WI38 (cell line): ENCODE data around the gene PSMD6.

Source experiments
- H3K4me3 ChIP-seq: 2 replicates; pipeline ENCODE4 v1.5.1; 2011; ENCODE audit warnings: low read depth, mild to moderate bottlenecking, control low read depth, low read length
- TF ChIP-seq, protein P1 (sequence below): IDR thresholded peaks from 2 replicates; pipeline ENCODE4 v1.5.1; 2012; ENCODE audit warnings: low read depth, mild to moderate bottlenecking, control low read depth, low read length

PSMD6 gene

DNA sequence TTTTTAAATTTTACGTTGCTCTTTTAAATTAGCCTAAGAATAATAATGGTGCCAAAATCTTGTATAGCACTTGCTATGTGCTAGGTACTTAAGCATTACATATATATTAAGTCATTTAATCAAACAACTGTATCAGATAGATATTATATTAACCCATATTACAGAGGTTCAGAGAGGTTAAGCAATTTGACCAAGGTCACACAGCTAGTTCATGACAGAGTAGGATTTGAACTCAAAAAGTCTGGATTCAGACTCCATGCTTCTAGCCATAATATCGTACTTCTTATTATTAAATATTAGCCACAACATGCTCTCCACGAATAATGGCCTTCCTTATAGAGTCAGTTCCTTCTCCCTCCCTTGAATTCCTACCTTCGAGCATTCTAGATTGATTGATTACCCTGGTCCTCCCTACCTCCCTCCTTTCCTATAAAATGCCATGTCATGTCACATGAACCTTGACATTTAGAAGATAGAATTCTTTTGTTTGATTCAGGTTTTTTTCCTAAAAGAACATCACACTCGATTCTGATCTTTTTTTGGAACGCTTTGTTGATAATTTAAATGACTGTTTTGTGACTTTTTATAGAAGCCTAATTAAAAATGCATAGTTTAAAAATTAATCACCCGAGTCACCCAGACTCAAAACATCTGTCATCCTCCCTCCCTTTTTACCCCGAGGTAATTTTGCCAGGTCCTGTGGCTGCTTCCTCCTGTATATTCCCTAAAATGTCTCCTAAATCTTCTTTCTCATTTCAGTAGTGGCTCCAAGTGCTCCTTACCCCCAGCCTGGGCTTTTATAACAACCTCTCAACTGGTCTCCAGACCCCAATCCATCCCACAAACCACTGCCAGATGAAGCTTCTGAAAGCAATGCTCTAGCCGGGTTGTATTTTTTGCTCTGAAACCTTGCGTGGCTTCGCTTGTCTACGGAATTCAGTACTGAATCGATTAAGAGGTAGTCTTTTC lies 8.5 kb upstream of the PSMD6 start:
- TF ChIP-seq, protein P1, sequence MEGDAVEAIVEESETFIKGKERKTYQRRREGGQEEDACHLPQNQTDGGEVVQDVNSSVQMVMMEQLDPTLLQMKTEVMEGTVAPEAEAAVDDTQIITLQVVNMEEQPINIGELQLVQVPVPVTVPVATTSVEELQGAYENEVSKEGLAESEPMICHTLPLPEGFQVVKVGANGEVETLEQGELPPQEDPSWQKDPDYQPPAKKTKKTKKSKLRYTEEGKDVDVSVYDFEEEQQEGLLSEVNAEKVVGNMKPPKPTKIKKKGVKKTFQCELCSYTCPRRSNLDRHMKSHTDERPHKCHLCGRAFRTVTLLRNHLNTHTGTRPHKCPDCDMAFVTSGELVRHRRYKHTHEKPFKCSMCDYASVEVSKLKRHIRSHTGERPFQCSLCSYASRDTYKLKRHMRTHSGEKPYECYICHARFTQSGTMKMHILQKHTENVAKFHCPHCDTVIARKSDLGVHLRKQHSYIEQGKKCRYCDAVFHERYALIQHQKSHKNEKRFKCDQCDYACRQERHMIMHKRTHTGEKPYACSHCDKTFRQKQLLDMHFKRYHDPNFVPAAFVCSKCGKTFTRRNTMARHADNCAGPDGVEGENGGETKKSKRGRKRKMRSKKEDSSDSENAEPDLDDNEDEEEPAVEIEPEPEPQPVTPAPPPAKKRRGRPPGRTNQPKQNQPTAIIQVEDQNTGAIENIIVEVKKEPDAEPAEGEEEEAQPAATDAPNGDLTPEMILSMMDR = no peak
- H3K4me3 ChIP-seq = no peak overlapping the region

DNA sequence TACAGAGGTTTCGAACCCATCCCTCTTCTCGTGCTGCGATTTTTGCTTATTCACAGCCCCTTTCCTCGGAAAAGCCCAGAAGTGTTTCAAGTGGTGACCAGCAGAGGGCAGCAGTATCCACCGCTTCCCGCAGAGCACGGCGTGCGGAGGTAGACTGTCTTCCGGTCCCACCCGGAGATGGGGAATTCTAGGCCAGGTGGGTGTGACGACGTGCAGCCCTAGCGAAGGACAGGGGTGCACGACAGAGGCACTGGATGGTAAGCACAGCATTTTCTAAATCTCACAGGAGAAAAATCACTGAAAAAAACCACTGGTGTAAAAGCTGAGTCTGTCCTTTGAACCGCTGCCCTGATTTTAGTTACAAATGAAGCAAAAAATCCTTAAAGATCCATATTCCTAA lies 7.4 kb upstream of the PSMD6 start:
- H3K4me3 ChIP-seq = peak overlapping the region; percentile 38
- TF ChIP-seq, protein P1 = peak; percentile 76

DNA sequence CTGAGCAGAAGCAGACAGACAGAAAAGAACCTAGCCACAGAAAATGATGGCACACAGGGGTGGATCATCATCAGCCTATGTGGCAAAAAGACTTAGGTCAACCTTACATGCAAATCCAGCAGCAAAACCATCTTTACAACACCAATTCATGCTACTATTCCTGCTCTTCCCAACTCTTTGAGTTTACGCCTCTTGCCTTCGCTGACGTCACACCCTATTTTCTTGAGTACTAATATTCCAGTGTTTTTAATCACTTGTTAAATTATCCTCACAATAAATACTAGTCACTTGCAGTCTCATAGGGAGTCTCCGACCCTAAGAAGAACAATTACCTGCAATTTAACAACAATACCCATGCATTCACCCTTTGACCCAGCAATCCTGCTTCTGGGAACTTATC lies 6.0 kb upstream of the PSMD6 start:
- no peak overlapping the region for H3K4me3 ChIP-seq
- TF ChIP-seq, protein P1 = no peak

DNA sequence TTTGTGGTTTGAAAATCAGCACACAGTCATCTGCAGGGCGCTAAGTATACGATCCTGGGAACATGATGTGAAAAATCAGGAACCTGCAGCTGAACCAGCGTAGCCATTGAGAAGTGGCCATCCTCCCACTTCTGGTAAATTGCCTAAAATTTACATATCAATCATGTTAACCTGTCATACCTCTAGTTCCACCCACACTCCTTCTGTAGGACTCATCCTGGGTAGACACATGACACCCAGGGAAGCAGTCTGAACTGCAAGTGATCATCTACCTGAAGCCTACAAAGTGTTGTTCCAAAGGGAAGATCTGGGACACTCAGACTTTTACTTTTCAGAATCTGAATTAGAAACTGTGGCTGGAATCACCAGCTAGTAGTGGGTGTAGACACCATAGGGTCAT lies 5.5 kb upstream of the PSMD6 start:
- no peak overlapping the region for H3K4me3 ChIP-seq
- TF ChIP-seq, protein P1 = no peak

DNA sequence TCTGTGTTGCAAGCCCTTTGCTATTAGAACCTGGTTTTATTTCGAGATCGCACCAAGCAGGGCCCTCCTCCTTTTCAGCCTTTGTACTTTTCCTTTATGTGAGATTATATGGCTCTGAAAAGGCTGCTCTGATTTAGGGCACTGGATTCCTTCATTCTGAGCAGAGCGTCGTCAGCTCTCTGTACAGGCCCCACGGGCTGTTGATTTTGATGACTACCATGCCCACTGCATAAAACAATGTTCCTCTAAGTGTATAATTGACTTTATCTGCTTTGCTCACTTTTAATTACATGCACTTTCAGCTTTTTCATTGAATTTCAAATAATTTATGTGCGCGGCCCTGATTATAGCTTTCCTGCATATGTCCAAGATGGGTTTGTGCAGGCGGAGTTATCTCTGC lies 4.4 kb upstream of the PSMD6 start:
- TF ChIP-seq, protein P1 = no peak

DNA sequence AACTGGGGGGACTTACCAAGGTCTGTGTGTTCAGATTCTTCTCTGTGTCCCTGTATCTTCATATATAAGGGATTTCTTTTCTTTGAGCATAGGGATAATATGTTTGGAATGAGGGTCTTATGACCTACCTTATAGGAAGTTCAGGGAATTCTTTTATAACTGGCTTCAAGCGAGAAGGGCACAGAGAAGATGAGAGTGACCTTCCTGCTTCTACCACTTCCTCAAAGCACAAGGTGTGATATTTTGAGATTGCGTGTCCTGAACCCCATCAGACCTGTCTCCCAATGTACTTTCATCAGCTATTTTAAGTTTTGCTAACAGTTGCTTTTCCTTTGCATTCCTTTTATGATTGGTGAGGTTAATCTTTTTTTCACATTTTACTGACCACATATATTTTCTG lies 3.1 kb upstream of the PSMD6 start:
- TF ChIP-seq, protein P1 = no peak
- no peak overlapping the region for H3K4me3 ChIP-seq

More for the DNA sequence above, 4.4 kb upstream of the PSMD6 start:
- no peak overlapping the region for H3K4me3 ChIP-seq

DNA sequence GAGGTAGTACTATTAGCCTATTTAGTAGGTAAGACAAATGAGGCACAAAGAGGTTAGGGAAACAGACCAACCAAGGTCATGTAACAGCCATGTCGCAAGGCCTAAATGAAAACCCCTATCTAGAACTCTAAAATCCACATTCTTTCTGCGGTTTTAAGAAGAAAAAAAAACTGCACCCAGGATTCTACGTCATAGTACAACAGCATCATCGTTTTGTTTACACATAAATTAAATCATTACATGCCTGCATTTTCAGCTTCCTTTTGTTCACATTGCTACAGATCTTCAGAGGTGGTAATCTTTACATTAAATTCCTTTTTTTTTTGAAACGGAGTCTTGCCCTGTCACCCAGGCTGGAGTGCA lies 548 bp upstream of the PSMD6 start:
- H3K4me3 ChIP-seq = peak overlapping the region; percentile 94; the same call in 1 of the 2 replicates
- TF ChIP-seq, protein P1 = no peak
